GM21381 (cell line): ENCODE data around the gene SLC6A19.
"Not testable (repeated sequence)": the region's sequence is repeated elsewhere in the genome, so short reads cannot be mapped to it uniquely, and the experiment has no call there.

ENCODE experiments used
- ATAC-seq: cut with Tn5 transposase; IDR thresholded peaks from one replicate; pipeline ENCODE4 v1.9.1; 2021; ENCODE audit warnings: mild to moderate bottlenecking, moderate library complexity; ENCODE audit not compliant: unreplicated experiment

SLC6A19 gene

DNA sequence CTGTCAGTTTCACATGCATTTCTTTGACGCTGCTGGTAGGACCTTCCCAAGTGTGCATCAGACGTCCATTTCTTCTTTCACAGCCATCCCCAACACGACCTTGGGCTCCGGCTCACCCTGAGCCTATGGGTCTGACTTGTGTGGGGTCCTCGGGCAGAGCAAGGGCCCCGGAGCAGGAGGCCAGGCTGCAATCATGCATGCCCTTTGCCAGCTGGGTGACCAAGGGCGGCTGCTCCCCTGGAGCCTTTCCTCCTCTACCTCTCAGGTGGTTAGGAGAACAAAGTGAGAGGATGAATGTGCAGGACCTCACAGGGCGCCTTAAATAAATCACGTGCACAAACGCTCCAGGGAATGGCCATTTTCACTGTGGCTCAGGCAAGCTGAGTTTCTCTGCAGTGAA, 60.2 kb downstream of the SLC6A19 start:
- ATAC-seq = no peak

DNA sequence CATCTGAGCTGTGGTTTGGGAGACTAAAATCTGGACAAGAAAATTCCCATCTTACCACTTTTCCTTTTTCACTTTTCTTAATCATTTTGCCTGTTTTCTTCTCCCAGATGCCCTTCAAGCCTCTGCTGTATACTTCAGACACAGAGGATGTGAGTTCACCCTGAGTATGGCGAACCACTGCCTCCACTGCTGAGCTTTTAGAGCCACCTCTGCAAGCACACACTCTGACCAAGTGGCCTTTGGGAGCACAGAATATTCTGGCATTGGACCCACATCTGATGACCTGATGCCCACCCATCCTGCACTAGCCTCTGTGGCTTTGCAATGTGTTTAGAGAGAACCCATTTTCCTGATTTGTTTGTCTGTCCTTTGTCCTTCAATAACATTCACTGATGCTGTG, 61.0 kb downstream of the SLC6A19 start:
- ATAC-seq = no peak

DNA sequence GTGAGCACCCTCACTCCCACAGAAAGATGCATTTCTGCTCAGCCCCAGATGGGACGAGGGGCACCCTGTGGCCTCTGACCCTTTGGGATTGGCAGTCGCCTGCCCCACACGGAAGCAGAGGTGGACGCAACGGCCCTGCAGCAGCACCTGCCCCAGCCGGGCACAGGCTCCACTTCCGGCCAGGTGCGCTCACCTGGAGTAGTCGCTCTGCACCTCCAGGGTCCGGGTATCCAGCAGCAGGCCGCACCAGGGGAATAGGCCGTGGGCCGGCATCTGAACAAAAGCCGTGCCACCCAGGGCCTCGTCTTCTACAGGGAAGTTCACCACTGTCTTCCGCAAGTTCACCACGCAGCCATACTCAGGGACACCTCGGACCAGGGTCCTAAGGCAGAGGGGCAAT, 62.8 kb downstream of the SLC6A19 start:
- no peak for ATAC-seq

- no peak for ATAC-seq
Measured at GRCh38 chr5:1265026-1265425, 63.6 kb downstream of the SLC6A19 start.

DNA sequence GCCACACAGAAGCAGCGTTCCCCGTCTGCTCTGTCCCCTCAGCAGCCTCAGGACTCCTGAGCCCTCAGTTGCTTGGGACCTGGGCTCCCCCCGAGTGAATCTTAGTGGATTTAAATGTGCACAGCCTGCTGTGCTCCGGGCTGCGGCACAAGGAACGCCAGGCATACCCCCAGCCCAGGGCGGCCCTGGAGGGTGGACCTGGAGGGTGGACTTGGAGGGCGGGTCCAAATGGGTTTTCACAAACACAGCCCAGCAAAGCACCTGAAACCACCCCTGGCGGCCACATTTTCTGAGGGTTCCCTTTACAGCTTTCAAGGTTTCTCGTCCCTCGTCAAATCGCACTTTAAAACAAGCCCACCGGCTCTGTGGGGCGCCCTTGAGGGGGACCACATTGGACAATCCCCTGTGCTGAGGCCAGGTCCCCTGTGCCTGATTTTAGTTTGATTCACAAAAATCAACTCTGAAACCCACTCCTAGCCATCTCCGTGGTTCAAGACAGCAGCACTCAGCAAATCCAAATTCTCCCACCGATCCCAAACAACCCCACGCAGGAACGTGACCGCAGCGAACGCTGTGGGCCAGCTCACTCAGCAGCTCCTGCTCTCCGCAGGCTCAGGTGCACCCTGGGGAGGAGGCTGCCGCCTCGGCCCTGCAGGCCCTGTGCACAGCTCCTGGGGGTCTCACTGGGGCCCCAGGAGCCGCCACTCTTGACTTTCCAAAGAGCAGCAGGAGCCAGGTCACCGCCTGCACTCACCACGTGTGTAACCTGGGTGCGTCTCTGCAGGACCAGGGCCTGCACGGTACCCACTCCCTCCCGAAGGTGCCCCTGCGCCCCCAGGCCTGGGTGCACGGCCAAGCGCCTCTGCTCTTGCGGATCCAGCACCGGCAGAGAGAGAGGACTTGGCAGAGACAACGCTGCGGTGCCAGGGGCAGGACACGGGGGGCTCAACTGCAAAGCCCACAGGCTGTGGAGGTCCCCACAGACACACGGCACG, 64.4 kb downstream of the SLC6A19 start:
- no peak for ATAC-seq

DNA sequence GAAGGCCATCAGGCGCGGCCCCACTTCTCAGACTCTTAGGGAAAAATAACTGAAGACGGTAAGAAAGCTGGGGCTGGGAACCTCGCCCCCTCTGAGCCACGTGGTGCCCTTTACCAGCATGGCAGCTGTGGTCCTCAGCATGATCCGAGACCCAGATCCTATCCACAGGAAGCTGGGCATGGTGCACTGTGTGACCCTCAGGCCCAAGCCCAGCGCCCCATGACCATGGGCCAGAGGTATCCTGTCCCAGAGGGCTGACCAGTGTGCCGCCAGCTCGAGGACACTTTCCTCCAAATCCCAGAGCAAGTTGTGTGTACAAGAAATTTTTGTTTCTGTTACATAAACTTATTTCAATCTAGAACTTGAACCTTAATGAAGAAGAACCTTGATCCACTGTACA, 65.4 kb downstream of the SLC6A19 start:
- ATAC-seq = no peak

GRCh38 chr5:1267464-1267863, 66.1 kb downstream of the SLC6A19 start:
- not testable (repeated sequence) for ATAC-seq

- no peak for ATAC-seq
Measured at GRCh38 chr5:1268056-1268455, 66.7 kb downstream of the SLC6A19 start.

DNA sequence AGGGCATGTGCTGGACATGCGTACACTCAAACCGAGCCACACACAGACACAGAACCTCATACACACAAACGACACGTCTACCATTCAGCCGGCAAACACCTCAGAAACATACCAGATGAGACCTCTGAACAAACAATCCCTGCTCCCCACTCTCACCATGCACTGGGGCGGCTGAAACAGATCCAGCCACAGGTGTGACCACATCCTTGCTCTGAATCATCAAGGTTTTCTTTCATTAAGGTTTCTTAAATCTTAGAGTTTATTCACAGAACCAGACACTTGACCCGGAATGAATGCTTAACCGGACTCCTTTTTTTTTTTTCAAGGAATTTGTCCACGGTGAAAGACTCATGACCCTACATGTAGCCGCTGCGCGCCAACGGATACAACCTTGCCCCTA, 67.3 kb downstream of the SLC6A19 start:
- ATAC-seq = no peak

DNA sequence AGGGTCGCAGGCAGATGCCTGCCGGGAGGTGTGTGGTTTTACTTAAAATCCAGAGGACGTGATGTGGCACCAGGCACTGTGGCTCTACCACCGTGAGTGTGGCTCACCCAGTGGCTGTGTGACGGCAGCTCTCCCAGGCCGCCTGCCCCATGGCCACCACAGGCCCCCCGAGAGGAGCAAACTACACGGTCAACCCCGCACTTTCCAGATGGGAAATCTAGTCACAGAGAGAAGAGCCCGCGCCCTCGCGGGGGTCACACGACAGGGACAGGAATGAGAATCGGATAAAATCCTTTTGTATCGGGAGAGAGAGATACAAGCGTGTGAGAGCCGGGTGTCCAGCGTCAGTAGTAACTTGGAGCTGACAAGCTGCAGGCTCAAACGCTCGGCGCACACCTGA, 69.0 kb downstream of the SLC6A19 start:
- ATAC-seq = no peak

- no peak for ATAC-seq
Measured at GRCh38 chr5:1270933-1271914, 69.8 kb downstream of the SLC6A19 start.

GRCh38 chr5:1272201-1272600, 70.8 kb downstream of the SLC6A19 start:
- no peak for ATAC-seq

DNA sequence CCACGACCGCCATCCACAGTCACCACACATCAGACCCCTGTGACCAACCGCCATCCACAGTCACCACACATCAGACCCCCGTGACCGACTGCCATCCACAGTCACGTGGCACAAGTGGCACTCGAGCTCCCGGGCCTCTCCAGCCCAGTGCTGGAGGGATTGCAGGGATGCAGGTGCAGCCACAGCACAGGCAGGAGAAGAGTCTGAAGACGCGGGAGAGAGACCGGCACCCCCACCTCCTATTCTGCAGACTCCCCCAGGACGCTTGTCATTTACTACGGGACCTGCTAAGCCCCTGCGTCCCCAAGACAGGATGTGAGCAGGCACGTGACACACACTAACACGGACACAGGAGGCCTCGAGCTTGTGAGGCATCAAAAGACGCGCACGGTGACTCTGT, 72.3 kb downstream of the SLC6A19 start:
- no peak for ATAC-seq

DNA sequence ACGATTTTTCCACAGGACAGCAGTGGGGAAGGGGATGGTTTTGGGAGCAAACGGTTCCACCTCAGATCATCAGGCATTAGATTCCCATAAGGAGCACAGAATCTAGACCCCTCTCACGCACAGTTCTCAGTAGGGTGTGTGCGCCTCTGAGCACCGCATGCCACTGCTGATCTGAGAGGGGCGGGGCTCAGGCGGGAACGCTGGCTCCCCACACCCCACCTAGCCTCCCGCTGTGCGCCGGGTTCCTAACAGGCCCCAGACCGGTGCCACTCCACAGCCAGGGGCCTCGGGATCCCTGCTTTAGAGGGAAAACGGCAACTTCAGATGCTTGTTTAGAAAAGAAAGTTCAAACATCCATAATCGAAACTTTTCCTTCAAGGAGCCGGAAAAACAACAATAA, 73.1 kb downstream of the SLC6A19 start:
- no peak for ATAC-seq
